Central memory CD4-positive, alpha-beta T cell (primary cell): ENCODE measurements around the gene RGL3.
A peak's percentile ranks its signal among the peaks of the same experiment; 100 is the strongest.
"Not testable (repeated sequence)": the region's sequence is repeated elsewhere in the genome, so short reads cannot be mapped to it uniquely, and the experiment has no call there.

ENCODE experiments used
- DNase-seq: peaks from one replicate; pipeline ENCODE4 v3.0.0; 2022

The RGL3 gene

DNA sequence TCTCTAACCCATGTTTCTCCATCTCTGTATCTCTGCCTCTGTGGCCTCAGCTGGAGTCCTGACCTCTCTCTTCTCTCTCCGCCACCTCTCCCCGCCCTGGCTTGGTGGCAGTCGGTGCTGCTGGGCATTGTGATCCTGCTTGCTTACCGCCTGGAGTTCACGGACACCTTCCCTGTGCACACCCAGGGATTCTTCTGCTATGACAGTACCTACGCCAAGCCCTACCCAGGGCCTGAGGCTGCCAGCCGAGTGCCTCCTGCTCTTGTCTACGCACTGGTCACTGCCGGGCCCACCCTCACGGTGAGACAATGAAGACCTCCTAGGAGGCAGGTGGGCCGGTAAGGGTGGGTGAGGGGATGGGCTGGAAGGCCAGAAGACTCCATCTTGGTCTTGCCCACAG, 59.7 kb downstream of the RGL3 start:
- no peak for DNase-seq

DNA sequence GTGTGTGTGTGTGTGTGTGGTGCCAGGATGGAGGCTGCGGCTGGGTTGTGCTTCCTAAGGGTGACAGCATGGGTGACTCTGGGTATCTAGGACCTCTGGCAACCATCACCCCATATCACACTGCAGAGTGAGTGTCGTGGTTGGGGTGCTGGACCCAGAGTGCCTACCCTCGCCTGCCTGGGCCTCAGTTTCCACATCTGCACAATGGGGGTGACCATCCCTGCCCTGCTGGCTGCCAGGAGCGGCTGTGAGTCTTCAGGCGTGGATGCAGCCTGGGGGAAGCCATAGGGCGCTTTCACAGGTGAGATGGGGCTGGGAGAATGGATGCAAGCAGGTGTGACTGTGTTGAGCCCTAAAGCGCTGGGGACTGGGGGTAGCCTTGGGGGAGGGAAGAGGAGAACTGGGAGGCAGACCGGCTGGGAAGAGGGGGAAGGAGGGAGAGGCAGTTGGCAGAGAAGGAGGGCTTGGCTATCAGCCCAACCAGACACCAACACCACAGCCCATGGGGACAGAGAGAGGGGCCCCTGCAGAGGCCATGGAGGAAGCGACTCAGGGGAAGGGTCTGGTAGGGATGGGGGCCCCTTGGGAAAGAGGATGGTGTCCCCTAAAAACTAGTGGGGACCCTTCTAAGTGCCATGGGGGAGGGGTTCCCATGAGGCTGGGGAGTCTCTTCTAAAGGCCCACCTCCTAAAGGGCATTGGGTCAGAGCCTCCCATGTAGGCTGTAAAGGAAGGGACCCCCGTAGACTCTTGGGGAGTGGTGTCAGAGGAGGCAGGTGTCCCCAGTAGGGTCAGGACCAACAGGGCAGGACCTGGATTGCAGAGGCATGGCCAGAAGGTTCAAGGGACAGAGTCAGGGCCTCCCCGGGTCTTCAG, 62.2 kb downstream of the RGL3 start:
- DNase-seq = no peak

DNA sequence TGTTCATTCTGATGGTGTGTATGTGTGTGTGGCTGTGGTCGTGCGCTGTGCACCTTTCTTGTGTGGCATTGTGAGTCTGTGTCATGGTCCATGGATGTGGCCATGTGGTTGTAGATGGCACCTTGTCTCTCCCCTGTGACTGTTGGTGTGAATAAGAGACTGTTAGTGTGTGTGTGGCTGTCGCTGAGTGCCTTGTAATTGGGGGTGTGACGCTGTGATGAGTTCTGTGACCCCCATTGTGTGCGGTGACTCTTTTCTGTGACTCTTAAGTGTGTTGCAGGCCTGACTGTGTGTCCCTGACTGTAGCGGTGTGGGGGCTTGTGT, 63.1 kb downstream of the RGL3 start:
- no peak for DNase-seq

DNA sequence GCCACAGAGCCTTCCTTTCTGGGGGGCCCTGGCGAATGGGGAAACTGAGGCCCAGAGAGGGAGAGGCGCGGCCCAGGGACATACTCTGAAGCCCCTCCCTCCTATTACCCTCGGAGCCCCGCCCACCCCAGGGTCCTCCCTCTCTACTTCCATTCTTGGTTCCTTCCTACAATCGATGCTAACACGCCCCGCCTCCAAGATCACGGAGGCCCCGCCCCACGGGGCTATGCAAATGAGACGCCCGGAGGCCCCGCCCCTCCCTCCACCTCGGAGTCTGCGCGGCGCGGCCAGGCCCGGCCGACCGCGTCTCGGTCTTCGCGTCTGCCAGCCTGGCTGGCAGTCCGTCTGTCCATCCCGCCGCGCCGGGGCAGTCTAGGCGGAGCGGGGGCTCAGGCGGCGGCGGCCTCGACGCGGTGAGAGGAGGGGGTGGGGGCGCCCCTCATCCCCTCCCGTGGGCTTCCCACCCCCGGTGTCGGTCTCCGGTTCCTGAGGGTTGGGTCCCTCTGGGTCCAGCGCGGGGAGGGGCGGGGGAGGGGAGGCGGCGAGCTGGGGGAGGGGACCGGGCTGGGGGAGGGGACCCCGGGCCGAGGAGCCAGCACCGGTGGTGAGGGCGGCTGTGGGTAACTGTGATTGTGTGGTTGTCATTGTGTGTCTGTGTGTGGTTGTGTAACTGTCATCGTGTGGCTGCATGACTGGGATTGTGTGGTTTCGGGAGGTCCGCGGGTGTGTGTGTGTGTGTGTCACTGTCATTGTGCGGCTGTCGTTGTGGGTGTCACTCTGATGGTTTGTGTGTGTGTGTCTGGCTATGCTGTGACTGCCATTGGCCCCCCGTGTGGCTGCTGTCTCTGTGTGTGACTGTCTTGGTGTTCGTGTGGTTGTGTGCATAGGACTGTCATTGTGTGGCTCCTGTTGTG, 63.7 kb downstream of the RGL3 start, which contains the start of gene PLPPR2:
PLPPR2 (plus strand) TSS at position 273 of the 914 bp plus-strand sequence. CDS start 2,242 bp downstream, outside the sequence.
- DNase-seq = peak; percentile 78

DNA sequence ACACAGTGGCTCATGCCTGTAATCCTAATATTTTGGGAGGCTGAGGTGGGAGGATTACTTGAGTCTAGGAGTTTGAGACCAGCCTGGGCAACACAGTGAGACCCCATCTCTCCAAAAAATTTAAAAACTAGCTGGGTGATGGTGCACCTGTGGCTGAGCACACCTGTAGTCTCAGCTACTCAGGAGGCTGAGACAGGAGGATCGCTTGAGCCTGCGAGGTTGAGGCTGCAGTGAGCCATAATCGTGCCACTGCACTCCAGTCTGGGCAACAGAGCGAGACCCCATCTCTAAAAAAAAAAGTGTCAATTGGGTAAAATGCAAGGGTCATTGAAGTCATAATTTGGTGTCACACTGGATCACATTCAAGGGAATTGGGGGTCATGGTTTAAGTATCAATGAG, 65.0 kb downstream of the RGL3 start:
- DNase-seq = not testable (repeated sequence)

DNA sequence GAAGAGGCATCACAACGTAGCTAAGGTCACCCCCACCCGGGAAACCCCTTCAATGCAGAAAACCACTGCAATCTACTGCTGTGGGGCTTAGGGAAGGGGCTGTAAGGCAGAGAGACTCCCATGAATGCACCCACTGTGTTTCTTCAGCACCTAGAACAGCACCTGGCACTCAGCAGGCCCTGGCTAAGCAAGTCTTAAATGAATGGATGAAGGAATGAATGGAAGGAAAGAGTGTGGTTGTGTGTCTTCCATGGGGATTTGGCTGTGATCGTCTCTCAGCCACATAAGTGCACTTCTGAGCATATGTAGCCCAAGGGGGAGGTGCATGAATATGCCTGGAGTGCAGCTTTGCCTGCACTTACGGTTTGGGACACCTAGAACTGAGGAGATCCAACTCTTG, 69.9 kb downstream of the RGL3 start:
- DNase-seq = no peak

DNA sequence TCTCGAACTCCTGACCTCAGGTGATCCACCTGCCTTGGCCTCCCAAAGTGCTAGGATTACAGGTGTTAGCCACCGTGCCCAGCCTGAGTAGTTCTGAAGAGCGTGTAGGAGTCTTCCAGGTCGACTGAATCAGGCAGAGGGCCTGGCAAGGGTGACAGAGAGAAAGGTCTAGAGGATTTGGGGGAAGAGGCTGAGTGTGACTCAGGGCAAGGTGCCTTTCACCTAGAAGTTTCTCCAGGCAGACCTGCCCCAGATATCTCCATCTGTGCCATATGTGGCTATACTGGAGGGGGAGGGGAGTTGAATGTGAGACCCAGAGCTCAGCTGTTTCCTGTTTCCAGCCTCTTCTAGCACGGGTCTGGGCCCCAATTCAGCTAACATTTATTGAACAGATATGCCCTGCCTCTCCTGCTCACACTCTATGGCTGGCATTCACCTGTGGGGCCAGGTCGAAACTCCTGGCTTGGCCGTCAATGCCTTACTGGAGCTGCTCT, 71.5 kb downstream of the RGL3 start:
- DNase-seq = no peak

DNA sequence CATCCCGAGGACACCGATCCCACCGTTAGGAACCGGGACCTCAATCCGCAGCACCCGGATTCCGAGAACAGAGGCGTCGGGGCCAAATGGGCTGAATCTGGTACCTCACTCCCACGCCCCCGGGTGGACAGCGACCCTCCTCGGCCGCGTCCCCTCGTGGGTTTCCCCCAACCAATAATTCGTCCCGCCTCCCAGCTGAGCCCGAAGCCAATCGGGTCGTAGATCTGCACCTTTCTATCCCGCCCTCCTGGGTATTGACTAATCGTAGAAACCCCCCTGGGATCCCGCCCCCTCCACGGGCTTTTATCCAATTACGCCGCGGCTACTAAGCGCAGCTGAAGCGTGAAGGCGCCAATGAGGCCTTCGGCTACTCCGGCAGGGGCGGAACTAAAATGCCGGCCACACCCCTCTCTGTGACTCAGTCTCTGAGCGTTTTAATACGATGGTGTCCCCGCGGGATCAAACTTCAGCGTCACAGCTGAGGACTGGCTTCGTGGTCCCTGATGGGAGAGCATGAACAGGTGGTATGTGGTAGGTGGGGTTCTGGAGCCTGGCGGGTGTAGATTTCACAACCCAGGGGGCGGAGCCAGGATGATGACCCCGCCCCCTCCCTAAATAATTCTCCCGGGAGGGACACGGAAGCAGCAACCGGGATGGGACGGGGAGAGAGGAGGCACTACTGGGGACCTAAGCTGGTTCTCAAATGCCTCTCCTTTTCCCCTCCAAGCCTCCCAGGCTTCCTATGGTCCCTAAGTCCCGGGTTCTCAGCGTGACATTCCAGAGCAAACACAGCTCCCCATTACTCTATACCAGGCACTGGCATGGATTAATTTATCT, 72.8 kb downstream of the RGL3 start, which contains the start of the genes CCDC159 and TMEM205:
CCDC159 (plus strand) TSS at position 416 of the 837 bp plus-strand sequence; CDS start at position 504, 88 bp downstream.
TMEM205 (minus strand) TSS at position 165 of the 837 bp plus-strand sequence. CDS start 649 bp downstream, outside the sequence.
- peak; percentile 98 for DNase-seq

DNA sequence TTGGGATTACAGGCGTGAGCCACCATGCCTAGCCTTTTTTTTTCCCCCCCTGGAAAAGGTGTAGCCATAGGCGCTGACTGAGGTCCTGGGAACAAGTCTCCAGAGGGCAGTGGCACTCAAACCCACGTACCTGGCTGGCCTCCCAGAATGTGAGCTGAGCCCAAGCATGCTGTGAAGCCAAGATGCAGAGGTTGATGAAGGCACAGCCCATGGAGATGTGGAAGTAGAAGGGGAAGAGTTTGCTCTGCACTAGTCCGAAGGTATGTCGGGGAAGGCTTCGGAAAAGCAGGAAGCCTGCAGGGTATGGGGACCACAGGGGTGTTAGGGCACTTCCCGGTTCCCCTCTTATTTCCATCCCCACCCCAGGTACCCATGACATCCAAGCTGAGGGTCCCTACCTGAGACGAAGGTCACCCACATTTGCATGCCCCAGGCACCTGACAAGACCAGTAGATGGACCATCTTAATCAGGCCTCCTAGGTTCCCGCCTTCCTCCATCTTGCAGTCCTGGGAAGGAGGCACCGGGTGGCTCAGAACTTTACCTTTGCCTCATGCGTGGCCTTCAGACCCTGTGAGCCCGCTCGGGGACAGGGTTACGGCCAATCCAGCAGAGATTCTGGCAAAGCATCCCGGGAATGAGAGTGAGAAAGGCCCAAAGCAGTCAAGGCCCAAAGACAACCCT, 73.9 kb downstream of the RGL3 start:
- no peak for DNase-seq
